ENCODE data around the gene LRRC51.

The LRRC51 gene

DNA sequence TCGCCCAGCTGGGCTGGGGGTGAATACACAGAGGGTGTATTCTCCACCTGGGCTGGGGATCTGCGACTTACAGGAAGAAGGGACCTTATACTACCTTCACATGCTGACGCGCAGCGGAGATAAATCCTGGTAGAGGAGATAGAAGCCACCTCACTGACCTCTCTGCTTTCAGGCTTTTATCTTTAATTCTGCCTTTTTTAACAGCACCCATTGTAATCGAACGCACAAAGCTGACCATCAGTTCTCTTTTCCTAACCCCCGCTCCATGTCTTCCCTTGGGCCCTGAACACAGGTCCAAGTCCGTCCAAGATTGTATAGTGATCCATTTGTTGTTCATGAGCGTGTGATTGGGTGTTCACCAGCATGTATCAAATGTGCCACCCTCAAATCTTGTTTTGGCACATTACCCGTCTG lies 23.1 kb downstream of the LRRC51 start:
- DNase-seq (ENCODE audit: low read depth, low spot score) = no peak
- Histone ChIP-seq H3K27ac (peak overlapping the region; percentile 82), H3K9ac (ENCODE audit: insufficient read length) (peak overlapping the region; percentile 54), H3K36me3 (ENCODE audit: insufficient read depth, low read length) (peaks cover 25% of the 10 kb centered on the region), H3K9me3 (ENCODE audit: low read depth, low read length) (no peaks in the 10 kb centered on the region), H3K4me3 (peak overlapping the region; percentile 97)
- no peak for TF ChIP-seq FOXP2 (optimal IDR thresholded peaks at IDR 0.05; ENCODE audit: control extremely low read depth, extremely low read length, insufficient read depth)
- TF ChIP-seq POLR2AphosphoS5 (IDR thresholded peaks at IDR 0.05; ENCODE audit: borderline replicate concordance, low read depth, low read length) = no peak
- TF ChIP-seq EZH2 (IDR thresholded peaks at IDR 0.05) = no peak

DNA sequence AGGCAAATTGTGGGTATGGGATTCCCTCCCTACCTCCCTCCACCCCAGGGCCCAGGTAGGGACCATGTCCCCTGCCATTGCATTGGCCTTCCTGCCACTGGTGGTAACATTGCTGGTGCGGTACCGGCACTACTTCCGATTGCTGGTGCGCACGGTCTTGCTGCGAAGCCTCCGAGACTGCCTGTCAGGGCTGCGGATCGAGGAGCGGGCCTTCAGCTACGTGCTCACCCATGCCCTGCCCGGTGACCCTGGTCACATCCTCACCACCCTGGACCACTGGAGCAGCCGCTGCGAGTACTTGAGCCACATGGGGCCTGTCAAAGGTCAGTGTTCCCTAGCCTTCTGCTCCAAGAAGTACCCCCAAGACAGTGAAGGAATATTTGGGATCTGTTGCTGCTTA lies 25.2 kb downstream of the LRRC51 start, which contains the start of gene TOMT:
TOMT (plus strand) TSS at position 37 of the 400 bp plus-strand sequence; CDS start at position 65, 28 bp downstream.
- no peak within 1 kb of the TSS for H3K9ac ChIP-seq (ENCODE audit: insufficient read length)
- TF ChIP-seq FOXP2 (optimal IDR thresholded peaks at IDR 0.05; ENCODE audit: control extremely low read depth, extremely low read length, insufficient read depth) (no peak), EZH2 (IDR thresholded peaks at IDR 0.05) (no peak), POLR2AphosphoS5 (IDR thresholded peaks at IDR 0.05; ENCODE audit: borderline replicate concordance, low read depth, low read length) (no peak)
- H3K9me3 ChIP-seq (ENCODE audit: low read depth, low read length) = no peaks in the 10 kb centered on the region

DNA sequence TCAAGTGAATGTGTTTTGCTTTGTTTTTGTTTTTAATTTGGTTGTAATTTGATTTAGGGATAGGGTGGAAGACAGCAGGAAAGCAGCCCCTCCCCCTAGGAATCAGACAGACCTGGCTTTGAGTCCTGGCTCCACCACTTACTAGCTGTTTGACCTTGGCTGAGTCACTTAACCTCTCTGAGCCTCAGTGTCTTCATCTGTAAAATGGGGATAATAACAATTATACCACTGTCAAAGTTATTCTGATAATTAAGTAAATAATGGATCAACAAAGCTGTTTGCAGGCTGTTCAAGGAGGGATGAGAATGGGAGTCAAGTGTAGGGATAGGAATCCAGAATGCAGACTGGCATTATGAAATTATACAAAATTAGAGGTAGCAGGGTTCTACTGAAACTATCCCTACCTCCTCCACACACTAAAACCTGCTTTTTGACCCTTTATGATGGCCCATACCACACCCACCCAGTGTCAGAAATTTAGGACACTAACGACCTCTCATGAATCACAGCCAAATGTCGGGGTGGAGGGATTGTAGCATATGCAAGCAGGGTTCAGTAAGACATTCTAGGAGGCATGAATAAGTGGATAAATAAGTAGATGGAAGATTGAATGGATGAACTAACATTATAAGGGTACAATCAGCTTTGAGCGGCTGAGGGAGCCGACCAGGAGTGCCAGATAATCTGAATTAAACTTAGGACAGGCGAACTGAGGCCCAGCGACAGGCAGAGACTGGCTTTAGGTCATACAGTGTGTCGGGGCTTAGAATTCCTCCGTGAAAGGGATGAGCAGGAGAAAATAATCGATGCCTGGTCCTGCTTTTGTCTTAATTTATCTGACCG lies 30.9 kb downstream of the LRRC51 start:
- Histone ChIP-seq H3K4me3 (peak overlapping the region; percentile 90), H3K9me3 (ENCODE audit: low read depth, low read length) (no peaks in the 10 kb centered on the region), H3K36me3 (ENCODE audit: insufficient read depth, low read length) (no peaks in the 10 kb centered on the region; the same call in 1 of the 2 replicates), H3K27ac (peak overlapping the region; percentile 98), H3K9ac (ENCODE audit: insufficient read length) (peak overlapping the region; percentile 99)
- no peak for DNase-seq (ENCODE audit: low read depth, low spot score)
- no peak for TF ChIP-seq EZH2 (IDR thresholded peaks at IDR 0.05)
- TF ChIP-seq FOXP2 (optimal IDR thresholded peaks at IDR 0.05; ENCODE audit: control extremely low read depth, extremely low read length, insufficient read depth) = no peak
- no peak for TF ChIP-seq POLR2AphosphoS5 (IDR thresholded peaks at IDR 0.05; ENCODE audit: borderline replicate concordance, low read depth, low read length)

More for the DNA sequence above, 25.2 kb downstream of the LRRC51 start, which contains the start of gene TOMT:
- Histone ChIP-seq H3K27ac (no peak within 1 kb of the TSS), H3K4me3 (no peak within 1 kb of the TSS), H3K36me3 (ENCODE audit: insufficient read depth, low read length) (peaks cover 8% of the 10 kb centered on the region; the same call in 1 of the 2 replicates)
- DNase-seq (ENCODE audit: low read depth, low spot score) = no peak

DNA sequence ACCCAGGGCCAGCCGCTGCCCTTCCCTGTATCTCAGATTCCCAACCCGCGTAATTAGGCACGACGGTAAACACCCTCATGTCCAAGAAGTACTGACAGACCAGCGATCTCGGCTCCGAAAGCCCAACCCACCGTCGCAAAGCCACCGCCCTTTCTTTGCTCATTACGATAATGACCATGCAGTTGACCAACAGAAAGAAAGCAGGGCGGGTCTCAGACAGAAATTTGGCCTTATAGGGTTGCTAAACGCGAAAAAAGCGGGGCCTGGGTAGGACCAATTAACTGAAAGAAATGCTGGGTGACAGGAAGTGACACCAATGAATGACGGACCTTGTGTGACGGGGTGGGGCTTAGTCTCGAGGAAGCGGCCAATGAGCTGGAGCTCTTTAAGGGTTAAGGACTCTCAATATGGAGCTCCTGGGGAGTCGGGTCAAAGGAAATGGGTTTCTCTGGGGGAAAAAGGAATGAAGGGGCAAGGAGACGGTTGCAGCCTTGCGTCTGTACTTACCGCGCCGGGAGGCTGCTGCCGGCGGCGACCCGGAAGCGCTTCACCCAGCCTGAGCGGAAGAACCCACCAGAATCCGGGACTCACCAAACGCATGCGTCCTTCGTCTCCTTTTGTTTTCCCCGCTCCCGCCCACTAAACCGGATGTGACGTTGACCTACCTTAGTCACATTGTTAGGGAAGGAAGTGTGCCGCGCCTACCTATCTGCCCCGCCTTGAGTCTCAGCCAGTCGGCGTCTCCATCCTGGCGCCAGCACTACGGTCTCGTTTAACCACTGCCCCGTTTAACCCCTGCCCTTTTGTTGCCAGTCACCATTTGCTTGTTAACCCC lies 31.7 kb downstream of the LRRC51 start, which contains the start of gene ANAPC15:
ANAPC15 (minus strand) TSS at position 553 of the 835 bp plus-strand sequence. CDS start 1,419 bp downstream, outside the sequence.
- peak within 1 kb of the TSS; percentile 99 for H3K9ac ChIP-seq (ENCODE audit: insufficient read length)
- H3K9me3 ChIP-seq (ENCODE audit: low read depth, low read length) = no peaks in the 10 kb centered on the region
- H3K4me3 ChIP-seq = peak within 1 kb of the TSS; percentile 90
- H3K36me3 ChIP-seq (ENCODE audit: insufficient read depth, low read length) = no peaks in the 10 kb centered on the region; the same call in 1 of the 2 replicates
- TF ChIP-seq POLR2AphosphoS5 (IDR thresholded peaks at IDR 0.05; ENCODE audit: borderline replicate concordance, low read depth, low read length) (peak; percentile 97), FOXP2 (optimal IDR thresholded peaks at IDR 0.05; ENCODE audit: control extremely low read depth, extremely low read length, insufficient read depth) (no peak)
- peak within 1 kb of the TSS; percentile 98 for H3K27ac ChIP-seq
- DNase-seq (ENCODE audit: low read depth, low spot score) = peak; percentile 97

DNA sequence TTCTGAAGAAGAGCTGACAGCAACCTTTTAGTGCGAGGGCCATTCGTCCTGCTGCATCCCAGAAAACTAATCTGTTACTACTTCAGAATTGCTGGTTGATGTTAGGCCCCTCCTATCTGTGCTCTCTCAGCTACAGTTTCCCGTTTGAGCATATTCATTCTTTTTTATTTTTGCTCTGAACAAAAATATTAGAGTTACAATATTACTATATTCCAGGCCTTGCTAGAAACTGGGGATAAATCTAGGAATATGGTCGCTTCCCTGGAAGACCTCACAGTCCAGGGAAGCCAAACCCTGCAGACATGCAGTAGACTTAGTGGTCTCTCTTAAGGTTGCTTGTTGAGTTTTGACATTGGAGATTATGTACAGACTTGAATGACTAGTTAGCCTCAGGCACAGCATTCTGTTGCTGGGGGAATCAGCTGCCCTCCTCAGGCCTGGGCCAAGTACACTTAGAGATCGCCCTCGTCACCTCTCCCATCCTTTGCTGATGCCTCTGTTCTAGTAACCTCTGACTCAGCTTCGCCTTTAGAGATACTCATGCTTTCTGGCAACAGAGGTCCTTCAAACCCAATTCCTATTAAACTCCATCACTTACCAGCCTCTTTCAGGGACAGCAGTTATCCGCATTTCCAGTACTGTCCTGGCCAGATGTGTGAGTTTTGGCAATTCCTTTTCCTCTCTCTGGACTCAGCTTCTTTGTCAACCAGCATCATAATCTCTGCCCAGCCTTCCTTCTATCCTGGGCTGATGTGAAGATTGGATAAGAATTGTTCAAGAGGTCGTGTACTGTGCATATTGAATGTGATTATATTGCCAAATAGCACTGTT lies 32.5 kb downstream of the LRRC51 start:
- peak overlapping the region; percentile 90 for H3K4me3 ChIP-seq
- no peaks in the 10 kb centered on the region for H3K9me3 ChIP-seq (ENCODE audit: low read depth, low read length)
- no peak for DNase-seq (ENCODE audit: low read depth, low spot score)
- TF ChIP-seq EZH2 (IDR thresholded peaks at IDR 0.05) (no peak), FOXP2 (optimal IDR thresholded peaks at IDR 0.05; ENCODE audit: control extremely low read depth, extremely low read length, insufficient read depth) (no peak), POLR2AphosphoS5 (IDR thresholded peaks at IDR 0.05; ENCODE audit: borderline replicate concordance, low read depth, low read length) (no peak)
- H3K9ac ChIP-seq (ENCODE audit: insufficient read length) = peak overlapping the region; percentile 99
- H3K36me3 ChIP-seq (ENCODE audit: insufficient read depth, low read length) = no peaks in the 10 kb centered on the region; the same call in 1 of the 2 replicates
- peak overlapping the region; percentile 98 for H3K27ac ChIP-seq

DNA sequence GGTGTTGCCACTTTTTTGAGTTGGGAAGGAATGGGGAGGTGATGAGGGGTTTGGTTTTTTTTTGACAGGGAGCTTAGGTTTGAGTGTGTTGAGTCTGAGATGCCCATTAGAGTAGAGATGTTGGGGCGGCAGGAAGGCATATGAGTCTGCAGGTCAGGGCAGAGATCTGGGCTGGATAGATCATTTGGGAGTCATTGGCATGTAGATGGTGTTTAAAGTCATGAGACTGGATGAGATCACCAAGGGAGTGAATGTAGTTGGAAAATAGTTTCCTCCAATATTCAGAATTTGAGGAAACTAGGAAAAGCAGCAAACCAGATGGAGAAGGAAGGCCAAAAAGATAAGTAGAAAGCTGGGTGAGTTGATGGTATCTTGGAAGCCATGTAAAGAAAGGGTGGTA lies 33.9 kb downstream of the LRRC51 start:
- H3K9ac ChIP-seq (ENCODE audit: insufficient read length) = no peak overlapping the region
- no peak overlapping the region for H3K4me3 ChIP-seq
- no peaks in the 10 kb centered on the region for H3K9me3 ChIP-seq (ENCODE audit: low read depth, low read length)
- no peaks in the 10 kb centered on the region; the same call in 1 of the 2 replicates for H3K36me3 ChIP-seq (ENCODE audit: insufficient read depth, low read length)
- no peak overlapping the region for H3K27ac ChIP-seq
- no peak for DNase-seq (ENCODE audit: low read depth, low spot score)
- TF ChIP-seq POLR2AphosphoS5 (IDR thresholded peaks at IDR 0.05; ENCODE audit: borderline replicate concordance, low read depth, low read length) (no peak), FOXP2 (optimal IDR thresholded peaks at IDR 0.05; ENCODE audit: control extremely low read depth, extremely low read length, insufficient read depth) (no peak)

DNA sequence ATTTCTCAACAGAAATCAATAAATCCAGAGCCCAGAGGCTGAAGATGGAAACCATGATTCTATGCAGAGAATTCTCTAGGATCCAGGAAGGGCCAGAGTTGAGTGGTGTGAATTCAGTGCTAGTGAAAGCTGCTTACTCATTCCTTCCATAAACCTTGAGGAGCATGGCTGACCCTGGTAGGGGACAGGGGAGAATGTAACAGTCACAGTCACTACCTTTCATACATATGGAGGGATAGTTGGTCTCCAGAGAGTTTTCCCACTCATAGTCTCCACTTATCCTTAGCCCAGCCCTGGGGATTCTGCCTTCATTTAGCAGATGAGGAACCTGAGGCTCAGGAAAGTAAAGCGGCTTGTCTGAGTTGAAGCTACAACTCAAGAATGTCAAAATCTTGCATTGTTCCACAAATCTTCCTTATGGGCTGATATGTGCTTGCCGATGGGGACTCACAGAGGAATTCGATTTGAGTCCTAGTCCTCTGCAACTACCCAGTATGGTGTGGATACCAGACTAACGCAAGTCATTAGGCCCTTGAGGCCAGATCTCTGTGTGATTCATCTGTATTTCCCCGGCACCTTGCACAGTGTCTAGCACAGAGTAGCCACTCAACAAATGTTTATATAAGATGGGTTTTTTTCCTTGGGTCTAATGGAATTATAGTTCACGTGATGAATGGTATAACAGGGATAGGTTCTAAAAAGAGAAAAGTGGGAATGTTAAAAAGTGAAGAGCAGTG lies 35.5 kb downstream of the LRRC51 start:
- TF ChIP-seq FOXP2 (optimal IDR thresholded peaks at IDR 0.05; ENCODE audit: control extremely low read depth, extremely low read length, insufficient read depth) (no peak), EZH2 (IDR thresholded peaks at IDR 0.05) (no peak), POLR2AphosphoS5 (IDR thresholded peaks at IDR 0.05; ENCODE audit: borderline replicate concordance, low read depth, low read length) (no peak)

More for the DNA sequence above, 35.5 kb downstream of the LRRC51 start:
- Histone ChIP-seq H3K27ac (no peak overlapping the region), H3K4me3 (no peak overlapping the region), H3K9ac (ENCODE audit: insufficient read length) (no peak overlapping the region), H3K9me3 (ENCODE audit: low read depth, low read length) (no peaks in the 10 kb centered on the region), H3K36me3 (ENCODE audit: insufficient read depth, low read length) (no peaks in the 10 kb centered on the region)
- no peak for DNase-seq (ENCODE audit: low read depth, low spot score)
